H1 (cell line): ENCODE results near the gene USP3. TPM values are rescaled to one million over a fixed set of nuclear protein-coding genes. Genes with fewer than 3 reads are reported as not detected.

Source experiments
- CTCF ChIA-PET: fragments of 300-600 bp; sonication (Branson Sonifier 250); formaldehyde crosslinking; loops from one replicate; lab custom pipeline; 2021; ENCODE audit not compliant: partially characterized antibody; lab: Charles Lee
- POLR2A ChIA-PET: fragments of 300-600 bp; sonication (Branson Sonifier 250); formaldehyde crosslinking; loops from one replicate; lab custom pipeline; 2021; ENCODE audit warnings: inconsistent platforms; ENCODE audit not compliant: partially characterized antibody; lab: Charles Lee
- DNase-seq, 2 experiments: peaks; one replicate each; pipeline versions ENCODE4 v3.0.0 to v3.0.0-alpha.2; 2010 to 2022; ENCODE audit warnings: low spot score in 2 of 2, low read depth in 1 of 2, mixed read lengths in 1 of 2
- FAIRE-seq: peaks from 2 replicates; lab custom pipeline; 2011; peaks lifted over from hg19 to GRCh38; lab: Jason Lieb, UNC
- H2AFZ ChIP-seq: 2 replicates; pipeline ENCODE4 v1.8.1; 2012; ENCODE audit warnings: low read length, inconsistent platforms
- H2AK5ac ChIP-seq: 2 replicates; pipeline ENCODE4 v1.6.1; 2013; ENCODE audit warnings: low read depth, low read length
- H2BK120ac ChIP-seq: replicated peaks from 2 replicates; pipeline ENCODE3; 2013; ENCODE audit warnings: low read depth, low read length, inconsistent platforms
- H2BK12ac ChIP-seq: 2 replicates; pipeline ENCODE4 v1.6.1; 2013; ENCODE audit warnings: low read depth, low read length
- H2BK15ac ChIP-seq: 2 replicates; pipeline ENCODE4 v1.6.1; 2013; ENCODE audit warnings: low read length
- H2BK20ac ChIP-seq: 2 replicates; pipeline ENCODE4 v1.6.1; 2013; ENCODE audit warnings: low read length
- H2BK5ac ChIP-seq: 2 replicates; pipeline ENCODE4 v1.6.1; 2013; ENCODE audit warnings: low read depth, low read length
- H3K14ac ChIP-seq: 2 replicates; pipeline ENCODE4 v1.6.1; 2013; ENCODE audit warnings: inconsistent platforms; ENCODE audit not compliant: insufficient read length
- H3K18ac ChIP-seq: 2 replicates; pipeline ENCODE4 v1.6.1; 2013; ENCODE audit warnings: low read length; ENCODE audit errors: extremely low read depth
- H3K23ac ChIP-seq: 2 replicates; pipeline ENCODE4 v1.6.1; 2013; ENCODE audit warnings: inconsistent platforms; ENCODE audit not compliant: insufficient read length
- H3K23me2 ChIP-seq: 2 replicates; pipeline ENCODE4 v1.6.1; 2013; ENCODE audit warnings: low read depth, low read length
- H3K27ac ChIP-seq: 2 replicates; pipeline ENCODE4 v1.6.1; 2011; ENCODE audit warnings: low read depth, low read length, inconsistent platforms
- H3K27me3 ChIP-seq, 4 experiments: replicated peaks in 1 of 4; 1 replicate in 1 of 4; 2 replicates in 3 of 4; pipeline versions ENCODE4 v1.6.1 to v1.8.1; 2011 to 2013; ENCODE audit warnings: low read length in 3 of 4, mild to moderate bottlenecking in 3 of 4, inconsistent platforms in 2 of 4, mixed read lengths in 2 of 4, moderate library complexity in 1 of 4; ENCODE audit not compliant: control insufficient read depth in 3 of 4, insufficient read depth in 3 of 4; ENCODE audit errors: extremely low read depth in 1 of 4
- H3K36me3 ChIP-seq, 4 experiments: 2 replicates each; pipeline versions ENCODE4 v1.6.1 to v1.8.1; 2011 to 2013; ENCODE audit warnings: mild to moderate bottlenecking in 4 of 4, low read length in 3 of 4, moderate library complexity in 2 of 4, control low read depth in 1 of 4, inconsistent platforms in 1 of 4; ENCODE audit not compliant: insufficient read depth in 4 of 4, control insufficient read depth in 2 of 4
- H3K4ac ChIP-seq: replicated peaks from 2 replicates; pipeline ENCODE3; 2013; ENCODE audit warnings: low read length, low read depth, mixed read lengths, inconsistent platforms; ENCODE audit not compliant: insufficient read length
- H3K4me1 ChIP-seq, 4 experiments: replicated peaks in 1 of 4; 1 replicate in 1 of 4; 2 replicates in 3 of 4; pipeline versions ENCODE4 v1.6.1 to v1.8.1; 2011 to 2013; ENCODE audit warnings: low read length in 3 of 4, inconsistent platforms in 2 of 4, mixed read lengths in 1 of 4; ENCODE audit not compliant: insufficient read depth in 4 of 4, control insufficient read depth in 3 of 4
- H3K4me2 ChIP-seq, 2 experiments: 2 replicates each; pipeline versions ENCODE4 v1.6.1 to v1.8.1; 2011 to 2013; ENCODE audit warnings: low read depth in 2 of 2, low read length in 2 of 2, control low read depth in 1 of 2, inconsistent platforms in 1 of 2, mild to moderate bottlenecking in 1 of 2; ENCODE audit not compliant: insufficient read depth in 1 of 2
- H3K4me3 ChIP-seq, 4 experiments: fragments of 200-600, 300-600 bp in 1 of 4; sonication (generic), shearing (Covaris generic), sonication (Bioruptor Twin) in 1 of 4; 2 replicates each; pipeline versions ENCODE4 v1.5.1 to v1.8.1; 2011 to 2016; ENCODE audit warnings: low read length in 4 of 4, low read depth in 3 of 4, control low read depth in 2 of 4, inconsistent platforms in 2 of 4, mild to moderate bottlenecking in 2 of 4, mixed read lengths in 1 of 4, moderate library complexity in 1 of 4; ENCODE audit not compliant: insufficient read depth in 2 of 4; ENCODE audit errors: extremely low read depth in 1 of 4
- H3K56ac ChIP-seq: replicated peaks from 2 replicates; pipeline ENCODE3; 2013; ENCODE audit warnings: low read depth, mild to moderate bottlenecking, mixed read lengths, low read length, inconsistent platforms; ENCODE audit not compliant: insufficient read length
- H3K79me1 ChIP-seq: 2 replicates; pipeline ENCODE4 v1.6.1; 2013; ENCODE audit warnings: low read depth, low read length, control low read depth
- H3K79me2 ChIP-seq, 2 experiments: 2 replicates each; pipeline versions ENCODE4 v1.6.1 to v1.8.1; 2012 to 2013; ENCODE audit warnings: low read length in 2 of 2, mild to moderate bottlenecking in 2 of 2, inconsistent platforms in 1 of 2; ENCODE audit not compliant: insufficient read depth in 2 of 2, control insufficient read depth in 1 of 2
- H3K9ac ChIP-seq, 4 experiments: replicated peaks in 1 of 4; 1 replicate in 1 of 4; 2 replicates in 3 of 4; pipeline versions ENCODE4 v1.6.1 to v1.8.1; 2011 to 2013; ENCODE audit warnings: low read depth in 3 of 4, low read length in 3 of 4, control low read depth in 2 of 4, mild to moderate bottlenecking in 2 of 4, moderate library complexity in 2 of 4, inconsistent platforms in 1 of 4; ENCODE audit errors: extremely low read depth in 1 of 4
- H3K9me3 ChIP-seq, 2 experiments: 2 replicates each; pipeline versions ENCODE4 v1.6.1 to v1.8.1; 2012 to 2013; ENCODE audit warnings: mild to moderate bottlenecking in 2 of 2, moderate library complexity in 2 of 2, control low read depth in 1 of 2, inconsistent platforms in 1 of 2, low read depth in 1 of 2, low read length in 1 of 2, mixed read lengths in 1 of 2; ENCODE audit not compliant: insufficient read depth in 2 of 2
- H4K20me1 ChIP-seq, 2 experiments: replicated peaks in 1 of 2; 2 replicates each; pipeline versions ENCODE3 to v1.8.1; 2011 to 2013; ENCODE audit warnings: inconsistent platforms in 2 of 2, low read length in 2 of 2, mild to moderate bottlenecking in 1 of 2; ENCODE audit not compliant: insufficient read depth in 2 of 2, control insufficient read depth in 1 of 2
- H4K5ac ChIP-seq: 2 replicates; pipeline ENCODE4 v1.6.1; 2013; ENCODE audit warnings: low read length, low read depth, mixed read lengths, inconsistent platforms; ENCODE audit not compliant: insufficient read length
- H4K8ac ChIP-seq: 2 replicates; pipeline ENCODE4 v1.8.0; 2013; ENCODE audit warnings: mild to moderate bottlenecking, moderate library complexity, low read length, inconsistent platforms; ENCODE audit not compliant: insufficient read depth; ENCODE audit errors: extremely low read depth
- H4K91ac ChIP-seq: replicated peaks from 2 replicates; pipeline ENCODE3; 2013; ENCODE audit warnings: low read length, mixed read lengths, inconsistent platforms; ENCODE audit not compliant: insufficient read length
- BRCA1 ChIP-seq: IDR thresholded peaks from 2 replicates; pipeline ENCODE4 v1.6.1; 2012; ENCODE audit warnings: low read depth, low read length, improper control_type of control experiment
- KDM4A ChIP-seq: IDR thresholded peaks from one replicate; pipeline ENCODE4 v1.7.1; 2012; ENCODE audit warnings: low read depth, mild to moderate bottlenecking, moderate library complexity, low read length, inconsistent platforms; ENCODE audit not compliant: severe bottlenecking
- NANOG ChIP-seq: IDR thresholded peaks from 2 replicates; pipeline ENCODE4 v1.6.1; 2011; ENCODE audit warnings: low read length, low read depth, mild to moderate bottlenecking, inconsistent platforms; ENCODE audit not compliant: insufficient read depth, poor library complexity, severe bottlenecking
- POU5F1 ChIP-seq: IDR thresholded peaks from 2 replicates; pipeline ENCODE4 v1.6.1; 2011; ENCODE audit warnings: low read depth, mild to moderate bottlenecking, low read length, moderate library complexity
- RNF2 ChIP-seq: fragments of 200-900, 300-1000 bp; sonication (generic); IDR thresholded peaks from 2 replicates; pipeline ENCODE4 v1.7.1; 2016; ENCODE audit warnings: borderline replicate concordance, low read depth, mild to moderate bottlenecking, antibody characterized with exemption, low read length; ENCODE audit not compliant: poor library complexity, severe bottlenecking; ENCODE audit errors: missing control alignments
- SIN3A ChIP-seq, 2 experiments: IDR thresholded peaks in 1 of 2; conservative IDR thresholded peaks in 1 of 2; 2 replicates each; pipeline ENCODE4 v1.6.1; 2011 to 2012; ENCODE audit warnings: low read length in 2 of 2, improper control_type of control experiment in 1 of 2, low read depth in 1 of 2, mild to moderate bottlenecking in 1 of 2
- SIRT6 ChIP-seq: IDR thresholded peaks from one replicate; pipeline ENCODE4 v1.7.1; 2012; ENCODE audit warnings: low read length, inconsistent platforms
- SIX5 ChIP-seq: IDR thresholded peaks from 2 replicates; pipeline ENCODE4 v1.6.1; 2011; ENCODE audit warnings: mild to moderate bottlenecking, low read depth, low read length
- SP2 ChIP-seq: IDR thresholded peaks from 2 replicates; pipeline ENCODE4 v1.6.1; 2012; ENCODE audit warnings: mild to moderate bottlenecking, low read length, inconsistent platforms
- WGBS, 2 experiments: shearing (Covaris generic) in 1 of 2; methylation state at CpG; one replicate each; pipeline versions ENCODE4 v1.1.6 to v1.1.7; 2013 to 2015; ENCODE audit warnings: low lambda C conversion rate in 2 of 2, mixed read lengths in 2 of 2, inconsistent platforms in 1 of 2, low coverage in 1 of 2, missing lambda C conversion rate in 1 of 2; ENCODE audit not compliant: insufficient replicate concordance in 2 of 2, insufficient coverage in 1 of 2, insufficient read length in 1 of 2; ENCODE audit errors: extremely low coverage in 1 of 2, missing lambda C conversion rate in 1 of 2; 5-methylcytosine and 5-hydroxymethylcytosine counted together
- polyA plus RNA-seq, 7 experiments: library from polyadenylated mRNA; depleted of rRNA in 3 of 7; stranded (reverse) in 5 of 7; unstranded in 2 of 7; fragments of >200 nt in 5 of 7; fragments of 200-250 nt in 2 of 7; gene quantifications; 1 replicate in 5 of 7; 2 replicates in 1 of 7; 4 replicates in 1 of 7; pipeline versions ENCODE4 v1.2.1 to v1.2.3, GENCODE V29; 2011 to 2013; ENCODE audit warnings: missing spikeins in 2 of 7, mixed read lengths in 2 of 7
- total RNA-seq: library from RNA; stranded (reverse); fragmentation: NEBNext Ultra II Directional; extraction: Animal tissue kit (Norgen Biotek cat#: 25700); gene quantifications from 2 replicates; pipeline ENCODE4 v1.2.1, GENCODE V29; 2021

USP3 gene
- total and polyA plus RNA-seq, 2 of the 8 experiments (the other 6 are each of a cell fraction or from before 2014, with no cell fraction given): 15.5 to 16.2 TPM

- WGBS, 2 experiments: 93% methylated on average over 6 of the region's 6 CpGs; no CpG with 5 or more reads in 1 of the 2 experiments
- FAIRE-seq: no peak
- peaks cover 0 to 8% (median 1%) of the 10 kb centered on the region in 4 experiments; a peak in 2 of 8 replicates for H3K36me3 ChIP-seq
- TF ChIP-seq RNF2 (no peak), SP2 (no peak), KDM4A (no peak), SIX5 (no peak), NANOG (no peak), POU5F1 (no peak), SIN3A (conservative IDR thresholded peaks at IDR 0.05 in 1 of 2, IDR thresholded peaks at IDR 0.05 in 1 of 2; ENCODE audit: low read depth in 1 of 2, low read length in 2 of 2) (no peak), BRCA1 (no peak), SIRT6 (no peak)
These were observed 84.4 kb downstream of the USP3 start for GRCh38 chr15:63588826-63589225.

More at GRCh38 chr15:63588826-63589225, 84.4 kb downstream of the USP3 start:
- Histone ChIP-seq H3K4me3 (no peak overlapping the region), H2BK20ac (no peak overlapping the region), H4K8ac (no peak overlapping the region), H3K27ac (no peak overlapping the region), H2BK5ac (no peak overlapping the region), H3K9me3 (no peaks in the 10 kb centered on the region), H3K4ac (no peak overlapping the region), H2AFZ (no peak overlapping the region), H2AK5ac (no peak overlapping the region), H3K56ac (no peak overlapping the region), H3K79me2 (no peaks in the 10 kb centered on the region), H3K14ac (no peak overlapping the region), H2BK15ac (no peak overlapping the region), H4K5ac (no peak overlapping the region), H3K23ac (no peak overlapping the region), H4K91ac (no peak overlapping the region), H3K79me1 (no peaks in the 10 kb centered on the region), H2BK12ac (no peak overlapping the region), H3K4me1 (no peaks in the 10 kb centered on the region), H3K9ac (no peak overlapping the region), H3K27me3 (no peaks in the 10 kb centered on the region), H3K23me2 (no peaks in the 10 kb centered on the region), H3K4me2 (no peak overlapping the region), H3K18ac (no peak overlapping the region), H4K20me1 (peaks cover 1 to 2% of the 10 kb centered on the region in 2 experiments), H2BK120ac (no peak overlapping the region)
- CTCF ChIA-PET: interaction anchor here (1.3 to 5.9 kb wide), 4 partner anchors 10 to 101 kb away, joined by 3 to 39 read pairs (median 4); partner anchors contain the start of gene FBXL22
- DNase-seq: no peak
- POLR2A ChIA-PET: no interaction called here
